SH-SY5Y (cell line): ENCODE data around the gene TMEM44.

ENCODE experiments used
- GATA2 ChIP-seq: IDR thresholded peaks from 2 replicates; pipeline ENCODE4 v1.6.1; 2011; ENCODE audit warnings: mild to moderate bottlenecking, low read depth, low read length
- GATA3 ChIP-seq: IDR thresholded peaks from 2 replicates; pipeline ENCODE4 v1.6.1; 2011; ENCODE audit warnings: low read depth, mild to moderate bottlenecking, low read length, moderate library complexity

Gene TMEM44

GRCh38 chr3:194624956-194625355 lies 8.3 kb downstream of the TMEM44 start:
- TF ChIP-seq GATA3 (no peak), GATA2 (no peak)

DNA sequence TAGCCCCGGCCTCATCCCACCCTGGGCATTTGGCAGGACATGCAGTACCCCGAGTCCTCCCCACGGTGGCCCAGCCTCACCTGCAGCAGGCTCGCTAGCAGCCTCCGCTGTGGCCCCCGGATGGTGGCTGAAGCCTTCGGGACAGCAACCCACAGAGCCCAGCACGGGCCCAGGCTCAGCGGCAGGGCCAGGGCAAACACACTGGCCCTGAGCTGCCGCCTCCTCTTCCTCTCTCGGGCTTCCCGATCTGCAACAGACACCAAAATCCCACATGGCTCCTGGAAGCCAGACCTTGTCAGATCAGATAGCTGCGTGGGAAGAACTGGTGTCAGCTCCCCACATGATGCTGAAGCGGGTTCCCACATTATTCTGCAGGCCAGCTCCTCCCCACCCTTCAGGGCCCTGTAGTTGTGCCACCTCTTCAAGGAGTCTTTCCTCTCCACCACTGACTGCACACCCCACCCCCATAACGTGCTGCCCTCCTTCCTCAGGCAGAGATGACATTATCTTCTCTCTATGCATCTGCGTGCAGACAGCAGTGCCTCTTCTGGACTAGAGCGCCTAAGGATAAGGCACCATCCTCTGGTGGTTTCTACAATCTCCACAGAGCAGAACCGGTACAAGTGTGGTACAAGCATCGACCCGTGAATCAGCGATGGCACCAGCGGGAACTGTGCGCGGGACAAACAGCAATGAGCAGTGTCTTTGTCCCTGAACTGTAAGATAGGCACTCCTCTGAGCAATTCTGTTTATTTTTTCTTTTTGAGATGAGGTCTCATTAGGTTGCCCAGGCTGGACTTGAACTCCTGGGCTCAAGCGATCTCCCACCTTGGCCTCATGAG lies 9.5 kb downstream of the TMEM44 start:
- TF ChIP-seq GATA2 (no peak), GATA3 (no peak)

GRCh38 chr3:194622621-194623340 lies 10.4 kb downstream of the TMEM44 start:
- TF ChIP-seq GATA2 (no peak), GATA3 (no peak)

- no peak for TF ChIP-seq GATA2
- TF ChIP-seq GATA3: no peak
Measured at GRCh38 chr3:194621947-194622346, 11.3 kb downstream of the TMEM44 start.

DNA sequence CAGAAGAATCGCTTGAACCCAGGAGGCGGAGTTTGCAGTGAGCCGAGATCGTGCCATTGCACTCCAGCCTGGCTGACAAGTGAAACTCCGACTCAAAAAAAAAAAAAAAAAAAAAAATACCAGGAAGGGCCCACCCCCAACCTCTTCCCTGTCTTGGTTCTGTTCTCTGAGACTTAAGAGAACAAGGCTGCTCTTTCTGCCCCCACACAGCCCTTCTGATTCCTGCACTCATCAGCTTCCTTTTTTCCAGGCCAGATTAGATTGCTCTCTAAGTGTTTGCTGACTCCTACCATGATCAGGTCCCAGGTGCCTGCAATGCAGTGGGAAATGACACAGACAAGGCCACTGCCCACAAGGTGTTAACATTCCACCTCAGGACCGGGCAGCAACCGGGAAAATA lies 13.0 kb downstream of the TMEM44 start:
- no peak for TF ChIP-seq GATA2
- no peak for TF ChIP-seq GATA3

GRCh38 chr3:194619741-194620140 lies 13.5 kb downstream of the TMEM44 start:
- TF ChIP-seq GATA3 (no peak), GATA2 (no peak)

DNA sequence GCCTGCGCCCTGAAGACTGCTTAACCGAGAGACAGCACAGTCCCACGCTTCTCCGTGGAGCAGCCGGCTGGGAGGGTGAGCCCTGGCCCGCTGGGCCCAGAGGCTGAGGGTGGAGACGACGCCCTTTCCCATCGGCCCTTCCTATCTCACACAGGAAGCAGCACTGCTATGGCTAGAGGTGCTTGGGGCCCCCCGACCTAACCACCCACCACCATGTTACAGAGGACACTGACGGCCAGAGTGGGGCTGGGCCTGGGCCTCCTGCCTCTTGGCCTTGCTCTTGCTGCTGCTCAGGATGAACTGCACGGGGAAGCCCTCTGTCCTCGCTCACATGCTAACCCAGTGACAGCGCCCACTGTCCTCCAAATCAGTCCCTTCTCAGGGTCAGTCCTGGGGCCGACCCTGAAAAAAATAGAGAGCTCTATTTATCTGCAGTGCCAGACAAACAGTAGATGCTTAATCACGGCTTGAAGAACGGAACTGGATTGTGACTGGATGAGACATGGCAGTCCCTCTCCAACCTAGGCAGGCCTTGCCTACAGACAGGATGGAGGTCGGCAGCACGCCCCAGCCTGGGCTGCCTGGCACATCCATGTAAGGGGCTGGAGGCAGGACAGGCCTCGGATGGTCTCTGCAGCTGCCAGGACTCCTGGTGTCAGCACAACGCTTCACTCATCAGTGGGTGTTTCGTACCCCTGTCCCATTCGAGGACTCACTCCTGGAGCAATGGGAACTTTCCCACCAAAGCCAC lies 14.2 kb downstream of the TMEM44 start:
- no peak for TF ChIP-seq GATA2
- TF ChIP-seq GATA3: no peak

DNA sequence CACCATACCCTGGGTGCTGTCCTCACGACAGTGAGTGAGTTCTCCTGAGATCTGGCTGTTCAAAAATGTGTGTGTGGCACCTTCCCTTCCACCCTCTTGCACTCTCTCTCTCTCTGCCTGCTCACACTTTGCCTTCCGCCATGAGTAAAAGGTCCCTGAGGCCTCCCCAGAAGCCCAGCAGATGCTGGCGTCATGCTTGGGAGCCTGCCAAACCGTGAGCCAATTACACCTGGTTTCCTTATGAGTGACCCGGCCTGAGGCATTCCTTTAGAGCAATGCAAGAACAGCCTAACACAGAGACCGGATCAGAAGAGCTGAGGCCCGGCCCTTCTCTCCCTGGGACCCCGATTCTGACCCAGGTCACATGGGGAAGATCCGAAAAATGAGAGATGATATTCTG lies 15.4 kb downstream of the TMEM44 start:
- no peak for TF ChIP-seq GATA2
- no peak for TF ChIP-seq GATA3

GRCh38 chr3:194617143-194617671 lies 16.0 kb downstream of the TMEM44 start:
- TF ChIP-seq GATA3 (no peak), GATA2 (no peak)

- no peak for TF ChIP-seq GATA3
- no peak for TF ChIP-seq GATA2
Measured at GRCh38 chr3:194615226-194615625, 18.0 kb downstream of the TMEM44 start.

- TF ChIP-seq GATA3 (no peak), GATA2 (no peak)
Measured at GRCh38 chr3:194612221-194612620, 21.0 kb downstream of the TMEM44 start.

GRCh38 chr3:194610689-194611088 lies 22.5 kb downstream of the TMEM44 start:
- TF ChIP-seq GATA2 (no peak), GATA3 (no peak)

DNA sequence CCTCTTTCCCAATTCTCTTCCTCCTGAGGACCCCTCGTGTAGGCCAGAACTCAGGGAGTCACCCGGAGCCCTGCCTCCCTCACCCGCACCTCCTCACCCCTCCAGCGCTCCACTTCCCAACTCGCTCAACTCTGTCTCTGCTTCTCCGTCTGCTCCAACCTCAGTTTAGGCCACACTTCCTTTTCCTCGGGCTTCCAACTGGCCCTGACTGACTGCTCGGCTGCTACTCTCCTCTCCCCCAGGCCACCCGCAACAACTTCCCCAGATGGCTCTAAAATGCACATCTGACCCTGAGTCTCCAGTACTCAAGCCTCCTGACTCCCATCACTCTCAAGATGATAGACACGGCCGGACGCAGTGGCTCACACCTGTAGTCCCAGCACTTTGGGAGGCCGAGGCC lies 23.6 kb downstream of the TMEM44 start:
- TF ChIP-seq GATA2 (no peak), GATA3 (no peak)

DNA sequence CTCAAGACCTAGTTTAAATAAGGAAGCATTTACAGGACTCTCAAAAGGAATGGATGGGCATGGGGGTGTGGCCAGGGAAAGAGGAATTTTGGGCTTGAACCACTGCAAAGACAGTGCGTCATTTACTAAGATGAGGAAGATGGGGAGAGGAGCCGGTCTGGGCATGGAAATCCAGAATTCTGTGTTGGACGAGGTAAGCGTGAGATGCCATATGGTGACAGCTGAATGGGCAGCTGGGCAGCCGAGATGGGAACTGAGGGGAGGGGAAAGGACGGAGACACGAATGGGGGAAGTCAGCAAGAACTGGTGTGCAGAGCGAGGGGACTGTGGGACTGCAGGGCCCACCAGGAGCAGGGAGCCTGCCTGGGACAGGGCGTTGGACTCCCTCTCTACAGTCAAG lies 24.2 kb downstream of the TMEM44 start:
- TF ChIP-seq GATA2: no peak
- TF ChIP-seq GATA3: no peak
